Measurements from ENCODE around the gene TXNDC12. TPM values are rescaled to one million over a fixed set of nuclear protein-coding genes. Genes with fewer than 3 reads are reported as not detected.

The TXNDC12 gene
- total RNA-seq, 1 experiment from 2014 or later = 80.9 TPM

DNA sequence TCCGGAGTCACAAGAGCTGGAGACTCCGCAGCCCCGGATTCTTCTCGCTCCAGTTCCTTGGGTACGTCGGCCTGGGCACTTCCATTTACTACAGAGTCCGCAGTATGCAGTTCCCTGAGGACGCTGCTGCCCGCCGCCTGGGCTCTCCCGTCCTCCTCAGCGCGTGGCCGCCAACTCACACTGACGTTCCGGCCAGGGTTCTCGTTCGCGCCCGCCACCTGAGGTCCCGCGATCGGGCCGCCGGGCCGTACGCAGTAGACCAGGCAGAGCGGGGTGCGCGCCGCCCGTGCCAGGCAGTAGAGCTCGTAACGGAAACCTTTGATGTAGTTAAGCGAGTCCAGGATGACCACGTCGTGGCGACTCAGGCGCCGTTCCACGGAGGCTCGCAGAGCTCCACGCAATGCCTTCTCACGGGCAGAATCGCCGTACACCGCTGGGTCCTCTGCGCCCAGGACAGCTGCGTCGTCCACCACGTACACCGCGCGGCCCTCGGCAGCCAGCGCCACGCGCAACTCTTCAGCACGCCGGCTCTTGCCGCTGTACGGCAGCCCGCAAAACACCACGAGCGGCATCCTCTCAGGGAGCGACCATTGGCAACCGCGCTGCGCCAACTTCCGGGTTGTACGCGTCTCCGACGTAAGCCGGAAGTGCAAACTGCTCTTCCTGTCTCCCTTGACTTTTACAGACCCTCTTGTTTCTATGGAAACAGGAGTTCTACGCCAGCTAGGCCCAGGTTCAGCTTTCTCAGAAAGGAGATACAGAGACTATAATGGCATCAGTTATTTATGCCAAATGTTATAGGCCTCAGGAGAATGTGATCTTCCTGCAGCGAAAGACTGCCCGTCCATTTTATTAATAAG, 21.6 kb downstream of the TXNDC12 start, which contains the start of gene KTI12 (continued):
- TF ChIP-seq, protein P1, sequence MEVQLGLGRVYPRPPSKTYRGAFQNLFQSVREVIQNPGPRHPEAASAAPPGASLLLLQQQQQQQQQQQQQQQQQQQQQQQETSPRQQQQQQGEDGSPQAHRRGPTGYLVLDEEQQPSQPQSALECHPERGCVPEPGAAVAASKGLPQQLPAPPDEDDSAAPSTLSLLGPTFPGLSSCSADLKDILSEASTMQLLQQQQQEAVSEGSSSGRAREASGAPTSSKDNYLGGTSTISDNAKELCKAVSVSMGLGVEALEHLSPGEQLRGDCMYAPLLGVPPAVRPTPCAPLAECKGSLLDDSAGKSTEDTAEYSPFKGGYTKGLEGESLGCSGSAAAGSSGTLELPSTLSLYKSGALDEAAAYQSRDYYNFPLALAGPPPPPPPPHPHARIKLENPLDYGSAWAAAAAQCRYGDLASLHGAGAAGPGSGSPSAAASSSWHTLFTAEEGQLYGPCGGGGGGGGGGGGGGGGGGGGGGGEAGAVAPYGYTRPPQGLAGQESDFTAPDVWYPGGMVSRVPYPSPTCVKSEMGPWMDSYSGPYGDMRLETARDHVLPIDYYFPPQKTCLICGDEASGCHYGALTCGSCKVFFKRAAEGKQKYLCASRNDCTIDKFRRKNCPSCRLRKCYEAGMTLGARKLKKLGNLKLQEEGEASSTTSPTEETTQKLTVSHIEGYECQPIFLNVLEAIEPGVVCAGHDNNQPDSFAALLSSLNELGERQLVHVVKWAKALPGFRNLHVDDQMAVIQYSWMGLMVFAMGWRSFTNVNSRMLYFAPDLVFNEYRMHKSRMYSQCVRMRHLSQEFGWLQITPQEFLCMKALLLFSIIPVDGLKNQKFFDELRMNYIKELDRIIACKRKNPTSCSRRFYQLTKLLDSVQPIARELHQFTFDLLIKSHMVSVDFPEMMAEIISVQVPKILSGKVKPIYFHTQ (CRISPR knock-in tag; IDR thresholded peaks at IDR 0.05) = peak; percentile 64; the same call in 1 of the 2 replicates
- TF ChIP-seq ZNF671 (CRISPR knock-in tag; IDR thresholded peaks at IDR 0.05) (no peak), NFE2L1 (CRISPR knock-in tag; IDR thresholded peaks at IDR 0.05) (no peak), EMX1 (CRISPR knock-in tag; IDR thresholded peaks at IDR 0.05) (no peak), ELF4 (CRISPR knock-in tag; IDR thresholded peaks at IDR 0.05; ENCODE audit: low read depth) (no peak), NFATC4 (CRISPR knock-in tag; IDR thresholded peaks at IDR 0.05) (peak; percentile 75; the same call in 1 of the 2 replicates), ZNF138 (CRISPR knock-in tag; conservative IDR thresholded peaks at IDR 0.05) (no peak), ZNF396 (CRISPR knock-in tag; IDR thresholded peaks at IDR 0.05; ENCODE audit: borderline replicate concordance) (no peak), TP53 (CRISPR knock-in tag; IDR thresholded peaks at IDR 0.05) (no peak; the same call in 1 of the 2 replicates), CBFB (CRISPR knock-in tag; IDR thresholded peaks at IDR 0.05; ENCODE audit: low read depth) (no peak), RELA (CRISPR knock-in tag; IDR thresholded peaks at IDR 0.05; ENCODE audit: borderline replicate concordance) (peak; percentile 73; the same call in 1 of the 2 replicates), ATF1 (CRISPR knock-in tag; IDR thresholded peaks at IDR 0.05) (no peak; the same call in 1 of the 2 replicates), NR2C2 (CRISPR knock-in tag; IDR thresholded peaks at IDR 0.05) (0 out of 2 replicates have a peak, but pooled peaks have one; percentile 12), ZNF416 (CRISPR knock-in tag; IDR thresholded peaks at IDR 0.05) (peak; percentile 87), GRHL2 (CRISPR knock-in tag; IDR thresholded peaks at IDR 0.05; ENCODE audit: insufficient replicate concordance, severe bottlenecking) (no peak), FOXK1 (CRISPR knock-in tag; IDR thresholded peaks at IDR 0.05) (peak; percentile 86), HMGA2 (CRISPR knock-in tag; IDR thresholded peaks at IDR 0.05) (no peak)
- TF ChIP-seq, protein P2, sequence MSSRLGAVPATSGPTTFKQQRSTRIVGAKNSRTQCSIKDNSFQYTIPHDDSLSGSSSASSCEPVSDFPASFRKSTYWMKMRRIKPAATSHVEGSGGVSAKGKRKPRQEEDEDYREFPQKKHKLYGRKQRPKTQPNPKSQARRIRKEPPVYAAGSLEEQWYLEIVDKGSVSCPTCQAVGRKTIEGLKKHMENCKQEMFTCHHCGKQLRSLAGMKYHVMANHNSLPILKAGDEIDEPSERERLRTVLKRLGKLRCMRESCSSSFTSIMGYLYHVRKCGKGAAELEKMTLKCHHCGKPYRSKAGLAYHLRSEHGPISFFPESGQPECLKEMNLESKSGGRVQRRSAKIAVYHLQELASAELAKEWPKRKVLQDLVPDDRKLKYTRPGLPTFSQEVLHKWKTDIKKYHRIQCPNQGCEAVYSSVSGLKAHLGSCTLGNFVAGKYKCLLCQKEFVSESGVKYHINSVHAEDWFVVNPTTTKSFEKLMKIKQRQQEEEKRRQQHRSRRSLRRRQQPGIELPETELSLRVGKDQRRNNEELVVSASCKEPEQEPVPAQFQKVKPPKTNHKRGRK (CRISPR knock-in tag; IDR thresholded peaks at IDR 0.05; ENCODE audit: borderline replicate concordance) = no peak
- TF ChIP-seq, protein P3, sequence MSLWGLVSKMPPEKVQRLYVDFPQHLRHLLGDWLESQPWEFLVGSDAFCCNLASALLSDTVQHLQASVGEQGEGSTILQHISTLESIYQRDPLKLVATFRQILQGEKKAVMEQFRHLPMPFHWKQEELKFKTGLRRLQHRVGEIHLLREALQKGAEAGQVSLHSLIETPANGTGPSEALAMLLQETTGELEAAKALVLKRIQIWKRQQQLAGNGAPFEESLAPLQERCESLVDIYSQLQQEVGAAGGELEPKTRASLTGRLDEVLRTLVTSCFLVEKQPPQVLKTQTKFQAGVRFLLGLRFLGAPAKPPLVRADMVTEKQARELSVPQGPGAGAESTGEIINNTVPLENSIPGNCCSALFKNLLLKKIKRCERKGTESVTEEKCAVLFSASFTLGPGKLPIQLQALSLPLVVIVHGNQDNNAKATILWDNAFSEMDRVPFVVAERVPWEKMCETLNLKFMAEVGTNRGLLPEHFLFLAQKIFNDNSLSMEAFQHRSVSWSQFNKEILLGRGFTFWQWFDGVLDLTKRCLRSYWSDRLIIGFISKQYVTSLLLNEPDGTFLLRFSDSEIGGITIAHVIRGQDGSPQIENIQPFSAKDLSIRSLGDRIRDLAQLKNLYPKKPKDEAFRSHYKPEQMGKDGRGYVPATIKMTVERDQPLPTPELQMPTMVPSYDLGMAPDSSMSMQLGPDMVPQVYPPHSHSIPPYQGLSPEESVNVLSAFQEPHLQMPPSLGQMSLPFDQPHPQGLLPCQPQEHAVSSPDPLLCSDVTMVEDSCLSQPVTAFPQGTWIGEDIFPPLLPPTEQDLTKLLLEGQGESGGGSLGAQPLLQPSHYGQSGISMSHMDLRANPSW (CRISPR knock-in tag; conservative IDR thresholded peaks at IDR 0.05; ENCODE audit: low read depth) = no peak
- TF ChIP-seq, protein P4, sequence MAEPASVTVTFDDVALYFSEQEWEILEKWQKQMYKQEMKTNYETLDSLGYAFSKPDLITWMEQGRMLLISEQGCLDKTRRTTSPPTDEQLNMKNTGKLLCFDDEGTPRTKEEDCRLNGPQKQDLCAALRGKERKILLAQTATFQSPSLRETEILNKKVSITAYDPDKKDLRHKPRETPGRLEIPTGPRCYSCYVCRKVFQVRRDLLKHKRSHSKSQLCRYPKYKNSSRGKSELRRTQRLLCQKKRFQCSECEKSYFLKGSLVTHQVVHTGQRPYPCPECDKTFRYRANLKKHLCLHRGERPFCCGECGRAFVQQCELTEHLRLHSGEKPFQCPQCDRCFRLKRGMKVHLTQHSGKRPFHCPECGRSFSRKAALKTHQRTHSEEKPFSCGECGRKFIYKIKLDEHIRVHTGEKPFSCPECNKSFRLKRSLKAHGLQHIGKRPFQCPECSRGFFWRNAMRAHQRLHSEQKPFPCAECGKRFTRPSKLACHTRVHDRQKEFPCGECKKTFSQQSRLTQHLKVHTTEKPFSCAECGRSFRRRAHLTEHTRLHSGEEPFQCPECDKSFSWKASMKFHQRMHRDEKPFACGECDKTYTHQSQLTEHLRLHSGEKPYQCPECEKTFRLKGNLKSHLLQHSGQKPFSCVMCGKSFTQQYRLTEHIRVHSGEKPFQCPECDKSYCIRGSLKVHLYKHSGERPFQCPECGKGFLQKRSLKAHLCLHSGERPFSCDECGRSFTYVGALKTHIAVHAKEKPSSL (CRISPR knock-in tag; conservative IDR thresholded peaks at IDR 0.05) = no peak
- TF ChIP-seq, protein P5, sequence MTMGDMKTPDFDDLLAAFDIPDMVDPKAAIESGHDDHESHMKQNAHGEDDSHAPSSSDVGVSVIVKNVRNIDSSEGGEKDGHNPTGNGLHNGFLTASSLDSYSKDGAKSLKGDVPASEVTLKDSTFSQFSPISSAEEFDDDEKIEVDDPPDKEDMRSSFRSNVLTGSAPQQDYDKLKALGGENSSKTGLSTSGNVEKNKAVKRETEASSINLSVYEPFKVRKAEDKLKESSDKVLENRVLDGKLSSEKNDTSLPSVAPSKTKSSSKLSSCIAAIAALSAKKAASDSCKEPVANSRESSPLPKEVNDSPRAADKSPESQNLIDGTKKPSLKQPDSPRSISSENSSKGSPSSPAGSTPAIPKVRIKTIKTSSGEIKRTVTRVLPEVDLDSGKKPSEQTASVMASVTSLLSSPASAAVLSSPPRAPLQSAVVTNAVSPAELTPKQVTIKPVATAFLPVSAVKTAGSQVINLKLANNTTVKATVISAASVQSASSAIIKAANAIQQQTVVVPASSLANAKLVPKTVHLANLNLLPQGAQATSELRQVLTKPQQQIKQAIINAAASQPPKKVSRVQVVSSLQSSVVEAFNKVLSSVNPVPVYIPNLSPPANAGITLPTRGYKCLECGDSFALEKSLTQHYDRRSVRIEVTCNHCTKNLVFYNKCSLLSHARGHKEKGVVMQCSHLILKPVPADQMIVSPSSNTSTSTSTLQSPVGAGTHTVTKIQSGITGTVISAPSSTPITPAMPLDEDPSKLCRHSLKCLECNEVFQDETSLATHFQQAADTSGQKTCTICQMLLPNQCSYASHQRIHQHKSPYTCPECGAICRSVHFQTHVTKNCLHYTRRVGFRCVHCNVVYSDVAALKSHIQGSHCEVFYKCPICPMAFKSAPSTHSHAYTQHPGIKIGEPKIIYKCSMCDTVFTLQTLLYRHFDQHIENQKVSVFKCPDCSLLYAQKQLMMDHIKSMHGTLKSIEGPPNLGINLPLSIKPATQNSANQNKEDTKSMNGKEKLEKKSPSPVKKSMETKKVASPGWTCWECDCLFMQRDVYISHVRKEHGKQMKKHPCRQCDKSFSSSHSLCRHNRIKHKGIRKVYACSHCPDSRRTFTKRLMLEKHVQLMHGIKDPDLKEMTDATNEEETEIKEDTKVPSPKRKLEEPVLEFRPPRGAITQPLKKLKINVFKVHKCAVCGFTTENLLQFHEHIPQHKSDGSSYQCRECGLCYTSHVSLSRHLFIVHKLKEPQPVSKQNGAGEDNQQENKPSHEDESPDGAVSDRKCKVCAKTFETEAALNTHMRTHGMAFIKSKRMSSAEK (CRISPR knock-in tag; IDR thresholded peaks at IDR 0.05; ENCODE audit: borderline replicate concordance) = no peak
- TF ChIP-seq, protein P6, sequence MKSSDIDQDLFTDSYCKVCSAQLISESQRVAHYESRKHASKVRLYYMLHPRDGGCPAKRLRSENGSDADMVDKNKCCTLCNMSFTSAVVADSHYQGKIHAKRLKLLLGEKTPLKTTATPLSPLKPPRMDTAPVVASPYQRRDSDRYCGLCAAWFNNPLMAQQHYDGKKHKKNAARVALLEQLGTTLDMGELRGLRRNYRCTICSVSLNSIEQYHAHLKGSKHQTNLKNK (CRISPR knock-in tag; IDR thresholded peaks at IDR 0.05) = no peak
- TF ChIP-seq, protein P7, sequence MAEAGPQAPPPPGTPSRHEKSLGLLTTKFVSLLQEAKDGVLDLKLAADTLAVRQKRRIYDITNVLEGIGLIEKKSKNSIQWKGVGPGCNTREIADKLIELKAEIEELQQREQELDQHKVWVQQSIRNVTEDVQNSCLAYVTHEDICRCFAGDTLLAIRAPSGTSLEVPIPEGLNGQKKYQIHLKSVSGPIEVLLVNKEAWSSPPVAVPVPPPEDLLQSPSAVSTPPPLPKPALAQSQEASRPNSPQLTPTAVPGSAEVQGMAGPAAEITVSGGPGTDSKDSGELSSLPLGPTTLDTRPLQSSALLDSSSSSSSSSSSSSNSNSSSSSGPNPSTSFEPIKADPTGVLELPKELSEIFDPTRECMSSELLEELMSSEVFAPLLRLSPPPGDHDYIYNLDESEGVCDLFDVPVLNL (CRISPR knock-in tag; IDR thresholded peaks at IDR 0.05; ENCODE audit: borderline replicate concordance, low read depth) = no peak

Measured in WTC11 (cell line).